ENCODE data around the gene NAB2.

GRCh38 chr12:57142727-57143126 is 53.8 kb downstream of the NAB2 start:
- no peak for TF ChIP-seq EP300 (IDR thresholded peaks at IDR 0.05)
- no peak for TF ChIP-seq POLR2A (IDR thresholded peaks at IDR 0.05)
- TF ChIP-seq, protein P1, sequence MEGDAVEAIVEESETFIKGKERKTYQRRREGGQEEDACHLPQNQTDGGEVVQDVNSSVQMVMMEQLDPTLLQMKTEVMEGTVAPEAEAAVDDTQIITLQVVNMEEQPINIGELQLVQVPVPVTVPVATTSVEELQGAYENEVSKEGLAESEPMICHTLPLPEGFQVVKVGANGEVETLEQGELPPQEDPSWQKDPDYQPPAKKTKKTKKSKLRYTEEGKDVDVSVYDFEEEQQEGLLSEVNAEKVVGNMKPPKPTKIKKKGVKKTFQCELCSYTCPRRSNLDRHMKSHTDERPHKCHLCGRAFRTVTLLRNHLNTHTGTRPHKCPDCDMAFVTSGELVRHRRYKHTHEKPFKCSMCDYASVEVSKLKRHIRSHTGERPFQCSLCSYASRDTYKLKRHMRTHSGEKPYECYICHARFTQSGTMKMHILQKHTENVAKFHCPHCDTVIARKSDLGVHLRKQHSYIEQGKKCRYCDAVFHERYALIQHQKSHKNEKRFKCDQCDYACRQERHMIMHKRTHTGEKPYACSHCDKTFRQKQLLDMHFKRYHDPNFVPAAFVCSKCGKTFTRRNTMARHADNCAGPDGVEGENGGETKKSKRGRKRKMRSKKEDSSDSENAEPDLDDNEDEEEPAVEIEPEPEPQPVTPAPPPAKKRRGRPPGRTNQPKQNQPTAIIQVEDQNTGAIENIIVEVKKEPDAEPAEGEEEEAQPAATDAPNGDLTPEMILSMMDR (IDR thresholded peaks at IDR 0.05) = no peak
- TF ChIP-seq POLR2AphosphoS5 (IDR thresholded peaks at IDR 0.05) = no peak
